HepG2 (cell line): Measurements from ENCODE around the gene HBA2.
"Not testable (repeated sequence)": the region's sequence is repeated elsewhere in the genome, so short reads cannot be mapped to it uniquely, and the experiment has no call there.

Experiments
- HNRNPL ChIP-seq: fragments of 200-400 bp; formaldehyde crosslinking; IDR thresholded peaks from 2 replicates; pipeline ENCODE4 v1.6.1; 2017; ENCODE audit warnings: mild to moderate bottlenecking, low read depth, low read length
- JUNB ChIP-seq: sonication (generic); formaldehyde crosslinking; IDR thresholded peaks from 2 replicates; pipeline ENCODE4 v1.8.0; 2022; ENCODE audit warnings: missing genetic modification reagents, mild to moderate bottlenecking, borderline replicate concordance
- ZBTB1 ChIP-seq: sonication (generic); formaldehyde crosslinking; IDR thresholded peaks from 2 replicates; pipeline ENCODE4 v1.4.0; 2020; ENCODE audit warnings: missing genetic modification reagents, borderline replicate concordance
- ZNF558 ChIP-seq: sonication (generic); formaldehyde crosslinking; IDR thresholded peaks from 2 replicates; pipeline ENCODE4 v1.9.0; 2022; ENCODE audit warnings: mild to moderate bottlenecking, missing genetic modification reagents, borderline replicate concordance
- TF ChIP-seq, protein P1 (sequence below): sonication (generic); formaldehyde crosslinking; IDR thresholded peaks from 2 replicates; pipeline ENCODE4 v1.5.0; 2020; ENCODE audit warnings: mild to moderate bottlenecking, missing genetic modification reagents, moderate library complexity

DNA sequence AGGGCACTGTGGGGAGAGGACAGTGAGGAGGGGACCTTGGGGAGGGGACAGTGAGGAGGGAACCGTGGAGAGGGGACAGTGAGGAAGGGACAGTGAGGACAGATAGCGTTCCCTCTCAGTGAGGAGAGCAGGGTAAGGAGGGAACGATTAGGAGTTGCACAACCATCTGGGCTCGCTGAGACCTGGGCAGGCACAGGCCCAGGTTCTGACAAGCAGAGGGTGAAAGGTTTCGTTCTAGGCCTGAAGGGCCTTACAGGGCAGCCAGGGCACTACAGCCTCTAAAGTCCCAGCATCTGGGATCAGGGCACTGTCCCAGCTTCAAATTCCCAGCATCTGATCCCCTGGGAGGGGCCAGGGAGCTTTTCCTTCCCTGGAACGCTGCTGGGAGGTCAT is 19.6 kb upstream of the HBA2 start:
- TF ChIP-seq JUNB (CRISPR knock-in tag); ZNF558 (CRISPR knock-in tag); HNRNPL; ZBTB1 (CRISPR knock-in tag): not testable (repeated sequence)
- TF ChIP-seq, protein P1, sequence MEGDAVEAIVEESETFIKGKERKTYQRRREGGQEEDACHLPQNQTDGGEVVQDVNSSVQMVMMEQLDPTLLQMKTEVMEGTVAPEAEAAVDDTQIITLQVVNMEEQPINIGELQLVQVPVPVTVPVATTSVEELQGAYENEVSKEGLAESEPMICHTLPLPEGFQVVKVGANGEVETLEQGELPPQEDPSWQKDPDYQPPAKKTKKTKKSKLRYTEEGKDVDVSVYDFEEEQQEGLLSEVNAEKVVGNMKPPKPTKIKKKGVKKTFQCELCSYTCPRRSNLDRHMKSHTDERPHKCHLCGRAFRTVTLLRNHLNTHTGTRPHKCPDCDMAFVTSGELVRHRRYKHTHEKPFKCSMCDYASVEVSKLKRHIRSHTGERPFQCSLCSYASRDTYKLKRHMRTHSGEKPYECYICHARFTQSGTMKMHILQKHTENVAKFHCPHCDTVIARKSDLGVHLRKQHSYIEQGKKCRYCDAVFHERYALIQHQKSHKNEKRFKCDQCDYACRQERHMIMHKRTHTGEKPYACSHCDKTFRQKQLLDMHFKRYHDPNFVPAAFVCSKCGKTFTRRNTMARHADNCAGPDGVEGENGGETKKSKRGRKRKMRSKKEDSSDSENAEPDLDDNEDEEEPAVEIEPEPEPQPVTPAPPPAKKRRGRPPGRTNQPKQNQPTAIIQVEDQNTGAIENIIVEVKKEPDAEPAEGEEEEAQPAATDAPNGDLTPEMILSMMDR (CRISPR knock-in tag), result not testable (repeated sequence)
